Thoracic aorta (tissue), 2 donors: ENCODE measurements around the gene TRABD. TPM values are rescaled to one million over a fixed set of nuclear protein-coding genes. Genes with fewer than 3 reads are reported as not detected.

Experiments
- ATAC-seq: fragments of 150-250 bp; one replicate; pipeline ENCODE4 v1.8.0; 2017; ENCODE audit warnings: low read depth; ENCODE audit not compliant: insufficient number of reproducible peaks, low FRiP score
- DNase-seq: peaks from one replicate; pipeline ENCODE4 v3.0.0-alpha.2; 2020; ENCODE audit warnings: low spot score
- H3K27ac ChIP-seq, 2 donors: fragments of 200-600 bp; sonication (generic); 1 replicate in 1 of 2; 2 replicates in 1 of 2; pipeline ENCODE4 v1.5.1; 2016; ENCODE audit warnings: mild to moderate bottlenecking in 2 of 2, moderate library complexity in 2 of 2
- H3K27me3 ChIP-seq: fragments of 200-600 bp; sonication (generic); replicated peaks from 2 replicates; pipeline ENCODE4 v1.6.0; 2016; ENCODE audit warnings: mild to moderate bottlenecking; ENCODE audit not compliant: insufficient read depth
- H3K36me3 ChIP-seq: fragments of 200-600 bp; sonication (generic); one replicate; pipeline ENCODE4 v1.5.1; 2016
- H3K4me1 ChIP-seq, 2 donors: fragments of 200-600 bp; sonication (generic); 1 replicate in 1 of 2; 2 replicates in 1 of 2; pipeline versions ENCODE4 v1.5.1 to v1.6.0; 2016; ENCODE audit warnings: low read depth in 2 of 2, mild to moderate bottlenecking in 1 of 2; ENCODE audit not compliant: control insufficient read depth in 1 of 2
- H3K4me3 ChIP-seq: fragments of 200-600 bp; sonication (generic); 2 replicates; pipeline ENCODE4 v1.5.1; 2016; ENCODE audit warnings: mild to moderate bottlenecking
- H3K9me3 ChIP-seq: fragments of 200-600 bp; sonication (generic); 2 replicates; pipeline ENCODE4 v1.5.1; 2016
- CTCF ChIP-seq: fragments of 200-600 bp; sonication (generic); IDR thresholded peaks from one replicate; pipeline ENCODE4 v1.5.1; 2019; ENCODE audit warnings: antibody characterized with exemption
- total RNA-seq, 2 donors: library from RNA; depleted of rRNA; stranded (reverse); fragments of >200 nt; gene quantifications; one replicate each; pipeline versions ENCODE4 v1.1.0 to v1.2.3, GENCODE V29; 2016

The TRABD gene
- total RNA-seq, 2 donors from 2014 or later = 31.7 to 40.6 TPM

- ATAC-seq (no peak), DNase-seq (no peak)
- no peaks in the 10 kb centered on the region for H3K9me3 ChIP-seq
- no peak for TF ChIP-seq CTCF
- no peak overlapping the region for H3K27ac ChIP-seq
- no peaks in the 10 kb centered on the region for H3K36me3 ChIP-seq
- peak overlapping the region; percentile 70 for H3K4me3 ChIP-seq
- H3K27me3 ChIP-seq = no peaks in the 10 kb centered on the region
- peaks cover 3 to 13% of the 10 kb centered on the region in 2 donors for H3K4me1 ChIP-seq
Measured at GRCh38 chr22:50169774-50170341, 15.9 kb upstream of the TRABD start.

GRCh38 chr22:50170453-50171318 is 15.0 kb upstream of the TRABD start, which contains the start of gene PANX2:
Gene PANX2 (plus strand): TSS chr22:50170731. CDS start chr22:50170731, 0 bp downstream.
- Histone ChIP-seq H3K27ac (no peak within 1 kb of the TSS), H3K36me3 (no peaks in the 10 kb centered on the region), H3K9me3 (no peaks in the 10 kb centered on the region), H3K4me1 (peaks cover 3 to 13% of the 10 kb centered on the region in 2 donors), H3K4me3 (peak within 1 kb of the TSS; percentile 70), H3K27me3 (no peaks in the 10 kb centered on the region)
- ATAC-seq = no peak
- DNase-seq = no peak
- no peak for TF ChIP-seq CTCF

DNA sequence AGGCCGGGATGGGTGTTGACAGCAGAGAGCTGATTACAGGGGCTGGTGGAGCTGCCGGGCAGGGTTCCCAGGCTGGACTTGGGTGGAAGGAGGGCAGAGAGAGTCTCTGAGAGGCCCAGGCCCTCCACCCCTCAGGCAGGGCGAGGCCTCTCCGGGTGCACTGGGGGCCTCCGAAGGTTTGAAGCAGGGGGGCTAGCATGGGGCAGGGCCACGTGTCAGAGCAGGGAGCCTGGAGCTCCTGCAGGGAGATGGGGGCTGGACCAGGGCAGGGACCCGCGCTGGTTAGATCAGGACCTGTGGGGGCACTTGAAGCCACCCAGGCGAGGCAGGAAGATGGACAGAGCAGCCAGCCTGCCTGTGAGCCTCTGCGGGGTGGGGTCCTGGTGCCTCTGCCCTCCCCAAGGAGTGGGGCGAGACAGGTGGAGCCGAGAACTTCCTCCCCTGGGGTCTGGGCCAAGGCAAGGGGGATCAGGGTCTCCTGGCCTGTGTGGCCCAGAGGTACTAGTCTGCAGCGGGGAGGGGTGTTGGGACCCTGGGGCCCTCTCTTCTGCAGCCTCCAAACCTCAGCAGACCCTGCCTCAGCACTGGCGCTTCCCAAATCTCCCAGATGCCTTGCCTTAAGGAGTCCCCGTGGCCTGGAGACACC is 14.3 kb upstream of the TRABD start:
- Histone ChIP-seq H3K27ac (no peak overlapping the region), H3K36me3 (no peaks in the 10 kb centered on the region), H3K4me1 (peaks cover 3 to 13% of the 10 kb centered on the region in 2 donors), H3K9me3 (no peaks in the 10 kb centered on the region), H3K4me3 (peak overlapping the region; percentile 65), H3K27me3 (no peaks in the 10 kb centered on the region)
- no peak for TF ChIP-seq CTCF
- no peak for ATAC-seq
- no peak for DNase-seq

- no peak for TF ChIP-seq CTCF
- no peak overlapping the region for H3K4me3 ChIP-seq
Measured at GRCh38 chr22:50171965-50172421, 13.7 kb upstream of the TRABD start.

More at GRCh38 chr22:50171965-50172421, 13.7 kb upstream of the TRABD start:
- no peaks in the 10 kb centered on the region for H3K36me3 ChIP-seq
- no peak for ATAC-seq
- no peak overlapping the region for H3K27ac ChIP-seq
- H3K4me1 ChIP-seq = peaks cover 3 to 13% of the 10 kb centered on the region in 2 donors
- no peaks in the 10 kb centered on the region for H3K27me3 ChIP-seq
- no peaks in the 10 kb centered on the region for H3K9me3 ChIP-seq
- DNase-seq = no peak
